Nephron (organoid): ENCODE measurements around the gene NEDD4.
A peak's percentile ranks its signal among the peaks of the same experiment; 100 is the strongest.
"Not testable (repeated sequence)": the region's sequence is repeated elsewhere in the genome, so short reads cannot be mapped to it uniquely, and the experiment has no call there.

Experiments
- H3K27ac Mint-ChIP-seq, 3 experiments: 2 replicates each; pipeline ENCODE4 v1.8.0; 2020; ENCODE audit warnings: mixed read lengths in 3 of 3, mild to moderate bottlenecking in 2 of 3, moderate library complexity in 1 of 3
- H3K27me3 Mint-ChIP-seq: 2 replicates; pipeline ENCODE4 v1.8.0; 2021; ENCODE audit warnings: low read depth, mild to moderate bottlenecking, moderate library complexity, mixed read lengths
- H3K36me3 Mint-ChIP-seq: 2 replicates; pipeline ENCODE4 v1.8.0; 2020; ENCODE audit warnings: low read depth, mixed read lengths
- H3K4me1 Mint-ChIP-seq: 2 replicates; pipeline ENCODE4 v1.8.0; 2020; ENCODE audit warnings: mixed read lengths
- H3K4me3 Mint-ChIP-seq, 3 experiments: 2 replicates each; pipeline ENCODE4 v1.8.0; 2020; ENCODE audit warnings: mild to moderate bottlenecking in 3 of 3, mixed read lengths in 3 of 3, moderate library complexity in 2 of 3
- H3K9me3 Mint-ChIP-seq: 2 replicates; pipeline ENCODE4 v1.8.0; 2020; ENCODE audit warnings: mixed read lengths
- TF ChIP-seq, protein P1 (sequence below), 3 experiments: fragments of 200-600 bp; sonication (generic); IDR thresholded peaks; one replicate each; pipeline ENCODE4 v1.5.0; 2021; ENCODE audit warnings: antibody characterized with exemption in 3 of 3; ENCODE audit not compliant: unreplicated experiment in 3 of 3

The NEDD4 gene

DNA sequence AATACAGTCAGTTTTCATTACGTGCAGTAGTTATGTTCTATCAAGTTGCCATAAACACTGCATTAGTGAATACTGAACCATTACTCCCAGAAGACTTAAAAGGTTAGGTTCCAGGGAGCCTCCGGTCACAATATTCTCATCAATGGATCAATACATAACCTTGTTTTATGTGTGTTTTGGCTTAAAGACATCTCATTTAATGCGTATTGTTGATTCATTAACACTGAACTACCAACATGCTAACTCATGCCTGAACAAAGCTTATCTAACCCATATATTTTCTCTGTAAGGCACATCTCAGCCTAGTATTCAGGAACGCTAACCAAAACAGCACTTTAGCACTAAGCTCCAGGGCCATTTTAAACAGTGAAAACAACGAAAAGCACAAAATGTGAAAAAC lies 24.1 kb upstream of the NEDD4 start:
- Mint-ChIP-seq H3K27ac (no peak overlapping the region), H3K4me3 (no peak overlapping the region), H3K9me3 (peaks cover 18% of the 10 kb centered on the region), H3K27me3 (peaks cover 7% of the 10 kb centered on the region), H3K4me1 (no peaks in the 10 kb centered on the region), H3K36me3 (no peaks in the 10 kb centered on the region)
- TF ChIP-seq, protein P1, sequence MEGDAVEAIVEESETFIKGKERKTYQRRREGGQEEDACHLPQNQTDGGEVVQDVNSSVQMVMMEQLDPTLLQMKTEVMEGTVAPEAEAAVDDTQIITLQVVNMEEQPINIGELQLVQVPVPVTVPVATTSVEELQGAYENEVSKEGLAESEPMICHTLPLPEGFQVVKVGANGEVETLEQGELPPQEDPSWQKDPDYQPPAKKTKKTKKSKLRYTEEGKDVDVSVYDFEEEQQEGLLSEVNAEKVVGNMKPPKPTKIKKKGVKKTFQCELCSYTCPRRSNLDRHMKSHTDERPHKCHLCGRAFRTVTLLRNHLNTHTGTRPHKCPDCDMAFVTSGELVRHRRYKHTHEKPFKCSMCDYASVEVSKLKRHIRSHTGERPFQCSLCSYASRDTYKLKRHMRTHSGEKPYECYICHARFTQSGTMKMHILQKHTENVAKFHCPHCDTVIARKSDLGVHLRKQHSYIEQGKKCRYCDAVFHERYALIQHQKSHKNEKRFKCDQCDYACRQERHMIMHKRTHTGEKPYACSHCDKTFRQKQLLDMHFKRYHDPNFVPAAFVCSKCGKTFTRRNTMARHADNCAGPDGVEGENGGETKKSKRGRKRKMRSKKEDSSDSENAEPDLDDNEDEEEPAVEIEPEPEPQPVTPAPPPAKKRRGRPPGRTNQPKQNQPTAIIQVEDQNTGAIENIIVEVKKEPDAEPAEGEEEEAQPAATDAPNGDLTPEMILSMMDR (IDR thresholded peaks at IDR 0.05; ENCODE audit: unreplicated experiment in 3 of 3), result no peak

DNA sequence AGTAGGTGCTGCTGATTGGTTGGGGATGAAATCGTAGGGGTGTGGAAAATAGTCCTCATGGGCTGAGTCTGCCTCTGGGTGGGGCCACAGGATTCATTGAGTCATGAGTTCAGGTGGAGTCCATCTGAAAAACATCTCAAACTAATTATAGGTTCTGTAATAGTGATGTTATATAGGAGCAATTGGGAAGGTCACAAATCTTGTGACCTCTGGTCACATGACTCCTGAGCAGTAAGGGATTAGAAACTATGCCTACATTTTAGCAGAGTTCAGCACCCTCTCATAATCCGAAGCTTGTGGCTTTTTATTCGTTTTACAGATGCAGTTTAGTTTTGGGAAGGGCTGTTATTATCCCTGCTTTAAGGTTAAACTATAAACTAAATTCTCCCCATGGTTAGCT lies 22.9 kb upstream of the NEDD4 start:
- no peaks in the 10 kb centered on the region for H3K36me3 Mint-ChIP-seq
- no peak overlapping the region for H3K27ac Mint-ChIP-seq
- no peak overlapping the region for H3K4me3 Mint-ChIP-seq
- TF ChIP-seq, protein P1 (IDR thresholded peaks at IDR 0.05; ENCODE audit: unreplicated experiment in 3 of 3), result no peak
- peaks cover 18% of the 10 kb centered on the region for H3K9me3 Mint-ChIP-seq
- no peaks in the 10 kb centered on the region for H3K4me1 Mint-ChIP-seq
- H3K27me3 Mint-ChIP-seq, result peaks cover 7% of the 10 kb centered on the region

DNA sequence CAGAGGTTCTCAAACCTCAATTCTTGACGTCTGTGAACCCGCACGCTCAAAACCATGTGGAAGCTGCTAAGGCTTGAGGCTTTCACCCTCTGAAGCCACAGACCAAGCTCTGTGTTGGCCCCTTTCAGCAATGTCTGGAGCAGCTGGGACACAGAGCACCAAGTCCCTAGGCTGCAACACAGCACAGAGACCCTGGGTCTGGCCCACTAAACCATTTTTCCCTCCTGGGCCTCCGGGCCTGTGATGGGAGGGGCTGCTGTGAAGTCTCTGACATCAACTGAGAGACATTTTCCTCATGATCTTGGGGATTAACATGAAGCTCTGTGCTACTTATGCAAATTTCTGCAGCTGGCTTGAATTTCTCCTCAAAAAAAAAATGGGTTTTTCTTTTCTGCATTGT lies 21.3 kb upstream of the NEDD4 start:
- TF ChIP-seq, protein P1 (IDR thresholded peaks at IDR 0.05; ENCODE audit: unreplicated experiment in 3 of 3), result no peak
- H3K36me3 Mint-ChIP-seq, result no peaks in the 10 kb centered on the region
- H3K27ac Mint-ChIP-seq, result no peak overlapping the region
- no peak overlapping the region for H3K4me3 Mint-ChIP-seq
- no peaks in the 10 kb centered on the region for H3K4me1 Mint-ChIP-seq
- peaks cover 7% of the 10 kb centered on the region for H3K27me3 Mint-ChIP-seq
- H3K9me3 Mint-ChIP-seq, result peaks cover 18% of the 10 kb centered on the region

DNA sequence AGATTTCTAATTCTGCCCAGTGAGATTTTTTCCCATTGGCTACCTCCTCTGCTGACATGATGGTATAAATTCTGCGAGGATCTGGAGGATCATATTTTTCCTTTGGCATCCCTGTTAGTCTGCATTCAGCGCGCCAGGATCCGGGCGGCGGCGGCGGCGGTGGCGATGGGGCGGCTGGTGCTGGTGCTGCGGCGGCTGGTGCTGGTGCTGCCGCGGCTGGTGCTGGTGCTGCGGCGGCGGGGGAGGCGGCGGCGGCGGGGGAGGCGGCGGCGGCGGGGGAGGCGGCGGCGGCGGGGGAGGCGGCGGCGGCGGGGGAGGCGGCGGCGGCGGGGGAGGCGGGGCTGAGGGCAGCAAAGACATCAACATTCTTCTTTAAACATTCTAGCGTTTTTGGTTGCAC lies 13.6 kb upstream of the NEDD4 start:
- Mint-ChIP-seq H3K27ac (peak overlapping the region in 1 of 3 experiments; percentile 30), H3K4me3 (peak overlapping the region; percentile 82 to 85 (median 82))
- not testable (repeated sequence) for H3K4me1 Mint-ChIP-seq, H3K36me3 Mint-ChIP-seq, H3K9me3 Mint-ChIP-seq, H3K27me3 Mint-ChIP-seq

DNA sequence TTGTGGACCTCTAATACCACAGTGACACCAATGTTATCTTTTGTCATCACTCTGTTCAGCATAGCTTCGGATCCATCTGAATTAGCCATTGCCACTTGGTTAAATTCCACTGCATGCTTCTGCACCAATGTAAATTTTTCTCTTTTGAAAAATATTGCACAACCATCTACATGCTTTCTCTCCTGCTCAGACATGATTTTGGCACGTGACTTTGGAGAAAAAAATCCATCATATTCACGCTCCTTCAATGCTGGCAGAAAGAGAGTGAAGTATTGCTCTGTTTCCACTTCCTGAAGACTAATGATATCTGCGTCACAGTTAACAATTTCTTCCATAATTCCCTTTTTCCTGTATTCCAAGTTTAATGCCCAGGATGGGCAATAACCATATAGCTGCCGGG lies 13.0 kb upstream of the NEDD4 start:
- H3K4me1 Mint-ChIP-seq, H3K27ac Mint-ChIP-seq: not testable (repeated sequence)

DNA sequence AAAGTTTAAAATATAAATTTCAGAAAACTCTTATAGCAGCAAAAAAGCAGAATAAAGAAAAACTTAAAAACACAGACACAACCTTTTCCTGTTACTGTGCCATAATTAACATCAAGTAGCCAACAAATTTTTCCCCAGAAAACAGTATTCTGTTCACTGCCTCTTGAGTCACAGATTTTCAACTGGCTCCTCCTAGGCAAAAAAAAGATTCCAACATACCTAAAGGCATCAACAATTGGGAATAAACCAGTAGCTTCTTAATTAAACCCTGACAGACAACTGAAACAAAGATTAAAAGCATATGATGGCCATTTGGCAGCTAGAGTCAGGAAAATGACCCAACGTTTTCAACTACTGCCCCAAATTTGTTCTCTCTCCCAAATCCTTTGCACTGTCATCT lies 10.9 kb upstream of the NEDD4 start:
- H3K4me3 Mint-ChIP-seq, H3K4me1 Mint-ChIP-seq: not testable (repeated sequence)

More for the DNA sequence above, 13.0 kb upstream of the NEDD4 start:
- not testable (repeated sequence) for H3K27me3 Mint-ChIP-seq, H3K36me3 Mint-ChIP-seq, H3K9me3 Mint-ChIP-seq
- peak overlapping the region; percentile 81 to 85 (median 82) for H3K4me3 Mint-ChIP-seq

DNA sequence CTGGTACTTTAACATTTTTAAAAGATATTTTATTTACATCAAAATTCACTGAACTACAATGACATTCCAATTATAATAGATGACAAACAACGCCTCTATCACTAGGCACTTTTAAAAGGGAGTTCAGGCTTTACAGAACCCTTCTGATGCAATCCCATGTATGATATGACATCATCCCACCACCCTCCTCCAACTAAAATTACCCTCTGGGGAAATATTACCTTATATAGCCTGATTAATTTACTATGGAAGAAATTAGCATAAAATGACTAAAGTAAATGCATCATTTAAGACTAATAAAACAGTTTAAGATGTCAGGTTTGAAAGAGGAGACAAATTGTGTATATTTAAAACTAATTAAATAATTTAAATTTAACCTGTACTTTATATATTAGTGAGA lies 10.4 kb upstream of the NEDD4 start:
- not testable (repeated sequence) for H3K27ac Mint-ChIP-seq, H3K4me3 Mint-ChIP-seq, H3K4me1 Mint-ChIP-seq, H3K27me3 Mint-ChIP-seq, H3K9me3 Mint-ChIP-seq, H3K36me3 Mint-ChIP-seq

More for the DNA sequence above, 10.9 kb upstream of the NEDD4 start:
- not testable (repeated sequence) for H3K9me3 Mint-ChIP-seq, H3K36me3 Mint-ChIP-seq, H3K27me3 Mint-ChIP-seq, H3K27ac Mint-ChIP-seq

DNA sequence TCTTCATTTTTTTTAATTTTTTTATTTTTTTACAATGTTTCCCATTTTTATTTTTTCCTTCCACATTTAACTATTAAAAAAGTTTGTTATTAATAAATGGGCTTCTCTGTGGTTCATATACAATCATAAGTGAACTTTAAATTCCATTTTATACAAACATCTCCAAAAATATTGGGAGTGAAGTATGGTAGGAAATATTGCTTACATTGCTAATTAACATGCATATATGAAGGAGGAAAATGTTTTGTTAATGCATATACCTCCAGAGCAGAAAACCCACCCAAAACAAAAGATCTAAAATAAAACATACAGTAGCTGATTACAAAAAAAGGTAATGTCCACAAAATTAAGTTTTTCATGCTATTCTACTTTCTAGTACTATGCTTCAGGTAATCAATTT lies 9.9 kb upstream of the NEDD4 start:
- H3K27ac Mint-ChIP-seq, H3K4me1 Mint-ChIP-seq, H3K36me3 Mint-ChIP-seq, H3K9me3 Mint-ChIP-seq, H3K4me3 Mint-ChIP-seq, H3K27me3 Mint-ChIP-seq: not testable (repeated sequence)

DNA sequence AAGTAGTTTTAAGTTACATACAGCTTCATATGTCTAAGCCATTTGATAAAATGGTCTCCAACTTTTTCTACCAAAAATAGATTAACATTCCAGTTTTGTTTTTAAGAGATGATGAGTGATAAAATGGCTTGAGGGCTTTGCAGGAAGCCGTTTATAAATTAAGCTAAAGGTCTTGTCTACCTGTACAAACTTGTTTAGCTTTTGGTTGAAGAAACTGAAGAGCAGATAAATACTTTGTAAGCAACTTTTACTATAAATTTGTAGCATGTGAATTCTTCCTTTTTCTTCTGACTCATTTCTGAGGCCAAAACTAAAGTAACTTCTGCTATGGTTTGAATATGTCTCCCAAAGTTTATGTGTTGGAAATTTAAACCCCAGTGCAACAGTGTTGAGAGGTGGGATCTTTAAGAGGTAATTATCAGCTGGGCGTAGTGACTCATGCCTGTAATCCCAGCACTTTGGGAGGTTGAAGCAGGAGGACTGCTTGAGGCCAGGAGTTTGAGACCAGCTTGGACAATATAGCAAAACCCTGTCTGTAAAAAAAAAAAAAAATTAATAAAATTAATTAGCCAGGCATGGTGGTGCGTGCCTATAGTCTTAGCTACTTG lies 8.2 kb upstream of the NEDD4 start:
- H3K4me3 Mint-ChIP-seq, result no peak overlapping the region
- H3K27me3 Mint-ChIP-seq, result peaks cover 4% of the 10 kb centered on the region
- peaks cover 2% of the 10 kb centered on the region for H3K4me1 Mint-ChIP-seq
- no peak overlapping the region for H3K27ac Mint-ChIP-seq
- TF ChIP-seq, protein P1 (IDR thresholded peaks at IDR 0.05; ENCODE audit: unreplicated experiment in 3 of 3), result no peak
- H3K36me3 Mint-ChIP-seq, result no peaks in the 10 kb centered on the region
- no peaks in the 10 kb centered on the region for H3K9me3 Mint-ChIP-seq
